GM12801 (cell line): ENCODE results near the gene BCL2L1.

ENCODE experiments used
- TF ChIP-seq, protein P1 (sequence below): IDR thresholded peaks from one replicate; pipeline ENCODE4 v1.5.1; 2011; ENCODE audit warnings: control low read depth; ENCODE audit not compliant: insufficient read length; ENCODE audit errors: extremely low read depth

BCL2L1 gene

DNA sequence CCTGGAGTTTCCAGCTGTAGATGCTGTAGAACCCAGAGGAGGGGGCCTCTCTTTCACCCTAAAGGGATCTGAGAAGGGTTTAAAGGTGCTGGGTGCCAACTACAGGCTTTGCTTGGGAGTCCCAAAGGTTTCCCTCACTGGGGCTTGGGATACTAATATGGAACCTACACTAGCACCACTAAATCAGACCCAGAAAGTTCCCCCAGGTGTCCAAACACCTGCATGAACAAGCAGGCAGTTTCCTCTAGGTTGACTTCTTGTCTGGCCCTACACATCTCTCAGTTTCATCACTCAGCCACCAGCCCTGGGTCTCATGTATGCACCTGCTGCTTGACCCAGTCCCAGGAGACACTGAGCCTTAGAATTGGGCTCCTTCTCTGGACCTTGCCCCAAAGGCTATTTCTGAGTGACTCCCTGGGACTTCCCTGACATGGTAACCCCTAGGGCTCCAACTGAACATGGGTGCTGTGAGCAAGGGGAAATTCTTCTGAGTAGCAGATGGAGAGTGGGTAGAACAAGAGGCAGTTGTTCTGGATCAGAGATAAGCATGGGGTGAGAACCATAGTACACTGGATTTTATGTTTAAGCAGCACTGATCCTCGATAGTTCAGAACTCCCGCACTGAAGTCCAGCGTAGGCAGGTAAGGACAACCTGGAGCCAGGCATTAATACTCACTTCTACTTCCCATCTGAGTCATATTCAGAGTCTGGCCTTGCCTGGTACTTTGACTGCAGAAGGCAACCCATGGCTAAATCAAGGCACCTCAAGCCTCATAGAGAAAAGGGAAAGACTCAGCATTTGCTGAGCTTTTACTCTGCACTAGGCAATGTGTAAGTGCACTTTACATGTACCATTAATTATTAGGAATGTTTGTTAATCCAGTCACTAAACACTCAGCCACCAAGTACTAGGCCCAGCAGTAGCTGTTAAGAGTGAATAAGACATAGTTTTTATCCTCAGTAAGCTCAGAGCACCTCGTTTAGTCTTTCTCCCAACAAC is 16.8 kb downstream of the BCL2L1 start:
- TF ChIP-seq, protein P1, sequence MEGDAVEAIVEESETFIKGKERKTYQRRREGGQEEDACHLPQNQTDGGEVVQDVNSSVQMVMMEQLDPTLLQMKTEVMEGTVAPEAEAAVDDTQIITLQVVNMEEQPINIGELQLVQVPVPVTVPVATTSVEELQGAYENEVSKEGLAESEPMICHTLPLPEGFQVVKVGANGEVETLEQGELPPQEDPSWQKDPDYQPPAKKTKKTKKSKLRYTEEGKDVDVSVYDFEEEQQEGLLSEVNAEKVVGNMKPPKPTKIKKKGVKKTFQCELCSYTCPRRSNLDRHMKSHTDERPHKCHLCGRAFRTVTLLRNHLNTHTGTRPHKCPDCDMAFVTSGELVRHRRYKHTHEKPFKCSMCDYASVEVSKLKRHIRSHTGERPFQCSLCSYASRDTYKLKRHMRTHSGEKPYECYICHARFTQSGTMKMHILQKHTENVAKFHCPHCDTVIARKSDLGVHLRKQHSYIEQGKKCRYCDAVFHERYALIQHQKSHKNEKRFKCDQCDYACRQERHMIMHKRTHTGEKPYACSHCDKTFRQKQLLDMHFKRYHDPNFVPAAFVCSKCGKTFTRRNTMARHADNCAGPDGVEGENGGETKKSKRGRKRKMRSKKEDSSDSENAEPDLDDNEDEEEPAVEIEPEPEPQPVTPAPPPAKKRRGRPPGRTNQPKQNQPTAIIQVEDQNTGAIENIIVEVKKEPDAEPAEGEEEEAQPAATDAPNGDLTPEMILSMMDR, result no peak

- TF ChIP-seq, protein P1, result no peak
Observed at GRCh38 chr20:31705191-31705590, 17.5 kb downstream of the BCL2L1 start.

- TF ChIP-seq, protein P1, result no peak
Observed at GRCh38 chr20:31704225-31705119, 18.2 kb downstream of the BCL2L1 start.

- TF ChIP-seq, protein P1, result no peak
Observed at GRCh38 chr20:31701591-31701990, 21.1 kb downstream of the BCL2L1 start.

DNA sequence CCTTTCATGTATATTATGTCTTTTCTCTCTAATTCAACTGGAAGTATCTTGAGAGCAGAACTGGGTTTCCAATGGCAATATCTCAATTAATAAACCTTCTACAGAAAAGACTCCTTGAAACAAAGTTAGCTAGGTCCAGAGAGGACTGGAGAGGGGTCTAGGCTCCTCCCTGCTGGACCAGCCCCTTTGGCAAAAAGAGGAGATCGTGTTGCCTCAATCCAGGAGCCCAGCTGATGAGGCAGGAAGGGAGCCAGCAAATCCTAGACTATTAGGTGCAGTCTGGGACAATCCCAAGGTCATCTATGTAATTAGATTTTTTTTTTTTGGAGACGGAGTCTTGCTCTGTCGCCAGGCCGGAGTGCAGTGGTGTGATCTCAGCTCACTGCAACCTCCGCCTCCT is 21.9 kb downstream of the BCL2L1 start:
- TF ChIP-seq, protein P1, result no peak

DNA sequence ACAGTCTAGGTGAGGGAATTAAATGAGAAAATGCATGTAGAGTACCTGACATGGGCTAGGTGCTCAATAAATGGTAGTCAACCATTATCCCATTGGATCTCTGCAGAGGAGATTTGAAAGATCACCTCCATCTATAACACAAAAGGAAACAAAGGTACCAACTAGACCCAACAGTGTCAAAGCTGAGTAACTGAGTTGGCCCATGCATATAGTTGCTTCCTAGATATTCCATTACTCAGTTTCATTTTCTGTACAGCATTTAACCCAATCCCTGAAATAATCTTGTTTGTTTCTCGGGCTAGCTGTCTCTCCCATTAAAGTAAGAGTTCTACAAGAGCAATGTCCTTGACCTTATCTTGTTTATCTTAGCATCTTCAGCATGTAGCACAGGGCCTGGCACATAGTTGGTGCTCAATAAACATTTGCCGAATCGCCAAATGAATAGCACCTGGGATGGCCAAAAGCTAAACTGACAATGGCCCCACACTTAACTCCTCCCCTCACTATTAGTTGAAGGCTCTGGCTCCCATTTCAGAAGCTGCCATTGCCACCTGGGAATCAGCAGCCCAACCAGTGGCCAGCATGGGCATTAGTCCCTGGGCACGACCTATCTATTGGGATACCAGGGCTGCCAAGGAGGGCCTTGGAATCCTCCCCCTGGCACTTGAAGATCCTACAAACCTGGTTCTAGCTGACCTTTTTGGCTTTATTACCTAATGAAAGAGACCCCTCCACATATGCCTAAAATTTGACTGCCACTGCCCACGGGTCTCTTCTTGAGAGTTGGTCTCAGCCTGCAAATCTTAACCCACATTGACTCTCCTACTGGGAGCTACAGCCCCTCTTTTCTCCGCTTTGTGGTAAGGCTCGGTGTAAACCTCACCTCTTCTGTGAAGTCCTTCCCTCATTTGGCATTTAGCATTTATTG is 22.6 kb downstream of the BCL2L1 start:
- TF ChIP-seq, protein P1, result no peak
